ENCODE measurements around the gene RHOF.

RHOF gene

GRCh38 chr12:121774968-121775474 is 18.5 kb downstream of the RHOF start:
- H3K27ac ChIP-seq, result no peak overlapping the region
- TF ChIP-seq ZFX (IDR thresholded peaks at IDR 0.05; ENCODE audit: borderline replicate concordance), result no peak
- no peak for TF ChIP-seq CTCF (IDR thresholded peaks at IDR 0.05)

GRCh38 chr12:121773011-121773777 is 20.3 kb downstream of the RHOF start:
- peak overlapping the region; percentile 4; the same call in 1 of the 2 replicates for H3K27ac ChIP-seq
- TF ChIP-seq CTCF (IDR thresholded peaks at IDR 0.05), result peak; percentile 99
- TF ChIP-seq ZFX (IDR thresholded peaks at IDR 0.05; ENCODE audit: borderline replicate concordance), result no peak

DNA sequence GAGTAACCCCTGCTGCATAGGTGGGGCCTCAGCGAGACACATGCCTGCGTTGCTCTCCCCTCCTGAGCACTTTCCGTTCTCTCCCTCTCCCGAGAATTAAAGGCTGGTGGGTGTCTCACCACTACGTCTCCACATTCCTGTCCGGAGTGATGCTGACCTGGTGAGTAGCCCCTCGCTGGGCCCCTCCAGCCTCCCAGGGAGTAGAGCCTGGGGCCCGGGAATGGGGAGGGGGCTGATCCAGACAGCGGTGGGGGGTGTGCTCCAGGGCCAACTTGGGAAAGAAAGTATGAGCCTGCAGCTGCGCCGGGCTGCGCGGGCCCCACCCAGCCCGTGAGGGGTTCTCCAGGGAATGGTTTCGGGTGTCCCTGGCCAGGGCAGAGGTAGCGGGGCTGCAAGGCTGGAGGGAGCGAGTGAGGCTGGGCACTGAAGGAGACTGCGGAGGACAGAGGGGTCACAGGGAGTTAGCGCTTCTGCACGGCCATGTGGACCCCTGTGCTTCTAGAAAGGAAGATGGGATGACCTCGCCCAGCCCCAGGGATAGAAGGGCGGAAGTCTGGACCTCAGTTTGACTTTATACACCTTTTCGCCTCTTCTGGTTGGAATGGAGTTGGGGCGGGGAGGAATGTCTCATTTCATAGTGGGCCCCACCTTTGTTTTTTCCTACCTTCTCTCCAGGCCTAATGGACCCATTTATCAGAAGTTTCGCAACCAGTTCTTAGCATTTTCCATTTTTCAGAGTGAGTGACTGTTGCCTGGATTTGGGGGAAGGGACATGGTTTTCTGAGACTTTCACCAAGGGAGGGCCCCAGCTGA is 22.5 kb downstream of the RHOF start:
- TF ChIP-seq ZFX (IDR thresholded peaks at IDR 0.05; ENCODE audit: borderline replicate concordance) (no peak), CTCF (IDR thresholded peaks at IDR 0.05) (no peak)
- no peak overlapping the region for H3K27ac ChIP-seq

DNA sequence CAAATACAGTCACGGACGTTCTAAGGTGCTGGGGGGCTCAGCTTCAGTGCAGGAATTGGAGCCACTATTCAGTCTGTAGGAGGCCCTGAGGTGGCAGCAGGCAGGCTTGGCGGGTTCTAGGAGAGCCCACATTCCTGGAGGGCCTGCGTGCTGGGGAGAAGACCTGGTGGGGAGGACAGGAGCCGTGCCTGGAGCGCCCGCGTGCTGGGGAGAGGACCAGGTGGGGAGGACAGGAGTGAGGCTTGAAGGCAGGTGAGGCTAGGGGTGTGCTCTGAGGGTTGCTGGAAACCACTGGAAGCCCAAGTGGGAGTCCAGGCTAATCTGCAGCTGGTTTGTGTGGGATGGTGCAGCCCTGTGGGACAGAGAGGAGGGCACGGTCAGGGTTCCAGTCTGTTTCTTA is 23.1 kb downstream of the RHOF start:
- TF ChIP-seq CTCF (IDR thresholded peaks at IDR 0.05) (no peak), ZFX (IDR thresholded peaks at IDR 0.05; ENCODE audit: borderline replicate concordance) (no peak)
- H3K27ac ChIP-seq, result no peak overlapping the region

- TF ChIP-seq CTCF (IDR thresholded peaks at IDR 0.05), result no peak
- TF ChIP-seq ZFX (IDR thresholded peaks at IDR 0.05; ENCODE audit: borderline replicate concordance), result no peak
- H3K27ac ChIP-seq, result no peak overlapping the region
Observed at GRCh38 chr12:121769831-121770301, 23.6 kb downstream of the RHOF start.

- H3K27ac ChIP-seq, result no peak overlapping the region
- TF ChIP-seq ZFX (IDR thresholded peaks at IDR 0.05; ENCODE audit: borderline replicate concordance) (no peak), CTCF (IDR thresholded peaks at IDR 0.05) (no peak)
Observed at GRCh38 chr12:121769297-121769830, 24.1 kb downstream of the RHOF start.

All from 22Rv1 (cell line).